B cell (primary cell): ENCODE results near the gene STAU1. TPM values are rescaled to one million over a fixed set of nuclear protein-coding genes. Genes with fewer than 3 reads are reported as not detected.
"Not testable (repeated sequence)": the region's sequence is repeated elsewhere in the genome, so short reads cannot be mapped to it uniquely, and the experiment has no call there.

Experiments
- ATAC-seq: fragments of 200-7000 bp; cut with Tn5 transposase; one replicate; pipeline ENCODE4 v1.10.0; 2021; ENCODE audit warnings: low read depth, mild to moderate bottlenecking, moderate number of reproducible peaks, moderate library complexity
- CTCF ChIA-PET: fragments of 350-600 bp; sonication (Branson Sonifier 250); formaldehyde crosslinking; loops from one replicate; lab custom pipeline; 2021; ENCODE audit warnings: antibody characterized with exemption, inconsistent platforms; lab: Charles Lee
- POLR2A ChIA-PET: fragments of 350-600 bp; sonication (Branson Sonifier 250); formaldehyde crosslinking; loops from one replicate; lab custom pipeline; 2021; ENCODE audit warnings: antibody characterized with exemption; lab: Charles Lee
- DNase-seq: peaks from one replicate; pipeline ENCODE4 v3.0.0; 2013
- H2AFZ ChIP-seq: 2 replicates; pipeline ENCODE4 v1.6.1; 2012; ENCODE audit warnings: mild to moderate bottlenecking, low read depth, low read length; ENCODE audit not compliant: insufficient read depth, poor library complexity, severe bottlenecking
- H3K27ac ChIP-seq, 2 donors: 1 replicate in 1 of 2; 2 replicates in 1 of 2; pipeline ENCODE4 v1.5.1; 2012 to 2013; ENCODE audit warnings: low read length in 2 of 2, mild to moderate bottlenecking in 2 of 2, moderate library complexity in 1 of 2
- H3K27me3 ChIP-seq, 4 experiments: fragments of 200-600 bp in 1 of 4; sonication (generic) in 1 of 4; replicated peaks in 1 of 4; 1 replicate in 2 of 4; 2 replicates in 2 of 4; pipeline versions ENCODE4 v1.6.1 to v1.7.0; 2013 to 2016; ENCODE audit warnings: low read length in 3 of 4, mild to moderate bottlenecking in 2 of 4, mixed read lengths in 1 of 4, moderate library complexity in 1 of 4; ENCODE audit not compliant: insufficient read depth in 4 of 4, control insufficient read depth in 3 of 4; ENCODE audit errors: control extremely low read depth in 1 of 4
- H3K36me3 ChIP-seq, 2 experiments: replicated peaks in 1 of 2; 1 replicate in 1 of 2; 2 replicates in 1 of 2; pipeline versions ENCODE4 v1.6.1 to v1.7.1; 2013; ENCODE audit warnings: low read length in 1 of 2; ENCODE audit not compliant: insufficient read depth in 2 of 2, control insufficient read depth in 1 of 2; ENCODE audit errors: control extremely low read depth in 1 of 2, extremely low read depth in 1 of 2
- H3K4me1 ChIP-seq, 2 donors: fragments of 200-600 bp in 1 of 2; sonication (generic) in 1 of 2; 1 replicate in 1 of 2; 2 replicates in 1 of 2; pipeline versions ENCODE4 v1.5.1 to v1.6.1; 2013 to 2017; ENCODE audit warnings: low read length in 2 of 2; ENCODE audit not compliant: control insufficient read depth in 2 of 2, insufficient read depth in 2 of 2
- H3K4me2 ChIP-seq: replicated peaks from 2 replicates; pipeline ENCODE3; 2012; ENCODE audit warnings: mild to moderate bottlenecking, low read depth, low read length; ENCODE audit not compliant: poor library complexity, severe bottlenecking
- H3K4me3 ChIP-seq, 5 experiments: fragments of 200-600 bp in 1 of 5; sonication (generic) in 1 of 5; 1 replicate in 3 of 5; 2 replicates in 2 of 5; pipeline versions ENCODE4 v1.5.1 to v1.7.0; 2011 to 2016; ENCODE audit warnings: low read length in 4 of 5, mild to moderate bottlenecking in 4 of 5, low read depth in 2 of 5, control low read depth in 1 of 5, moderate library complexity in 1 of 5; ENCODE audit not compliant: insufficient read depth in 1 of 5; ENCODE audit errors: control extremely low read depth in 1 of 5, extremely low read depth in 1 of 5
- H3K79me2 ChIP-seq: fragments of 200-600 bp; sonication (generic); one replicate; pipeline ENCODE4 v1.6.0; 2016; ENCODE audit warnings: low read length; ENCODE audit not compliant: control insufficient read depth, insufficient read depth
- H3K9ac ChIP-seq: fragments of 200-600 bp; sonication (generic); 2 replicates; pipeline ENCODE4 v1.6.1; 2017; ENCODE audit warnings: mild to moderate bottlenecking, low read length, moderate library complexity
- H3K9me3 ChIP-seq, 3 donors: one replicate each; pipeline versions ENCODE4 v1.6.1 to v1.7.1; 2013; ENCODE audit warnings: low read length in 2 of 3; ENCODE audit not compliant: control insufficient read depth in 2 of 3, insufficient read depth in 1 of 3; ENCODE audit errors: control extremely low read depth in 1 of 3
- H4K20me1 ChIP-seq: 2 replicates; pipeline ENCODE4 v1.6.0; 2012; ENCODE audit warnings: mild to moderate bottlenecking, low read length; ENCODE audit not compliant: insufficient read depth, control insufficient read depth, poor library complexity, severe bottlenecking
- H3K27ac Mint-ChIP-seq: one replicate; pipeline ENCODE4 v1.8.0; 2021; ENCODE audit warnings: mixed read lengths
- H3K27me3 Mint-ChIP-seq: one replicate; pipeline ENCODE4 v1.8.0; 2021; ENCODE audit warnings: mixed read lengths
- H3K4me1 Mint-ChIP-seq: one replicate; pipeline ENCODE4 v1.8.0; 2021; ENCODE audit warnings: mixed read lengths
- H3K4me3 Mint-ChIP-seq: one replicate; pipeline ENCODE4 v1.8.0; 2021; ENCODE audit warnings: mixed read lengths
- H3K9me3 Mint-ChIP-seq: one replicate; pipeline ENCODE4 v1.8.0; 2022; ENCODE audit warnings: mixed read lengths; ENCODE audit not compliant: insufficient read depth
- EZH2 ChIP-seq: IDR thresholded peaks from 2 replicates; pipeline ENCODE4 v1.6.1; 2012; ENCODE audit warnings: borderline replicate concordance, low read depth, mild to moderate bottlenecking, moderate library complexity, low read length; ENCODE audit not compliant: insufficient read depth, poor library complexity, severe bottlenecking
- WGBS: methylation state at CpG from one replicate; pipeline ENCODE4 v1.1.5; 2013; ENCODE audit warnings: missing lambda C conversion rate; ENCODE audit not compliant: insufficient coverage; 5-methylcytosine and 5-hydroxymethylcytosine counted together
- intact Hi-C: fragments of 100-400 bp; cut with micrococcal nuclease; formaldehyde crosslinking; loops from one replicate; pipeline ENCODE4 v1.10.0; 2022
- polyA plus RNA-seq: library from polyadenylated mRNA; depleted of rRNA; stranded (reverse); fragments of >200 nt; gene quantifications from 2 replicates; pipeline ENCODE4 v1.2.3, GENCODE V29; 2012
- total RNA-seq, 2 donors: library from RNA; stranded (reverse); fragments of 120-200 nt in 1 of 2; gene quantifications; 1 replicate in 1 of 2; 2 replicates in 1 of 2; pipeline versions ENCODE4 v1.2.3 to v1.2.4, GENCODE V29; 2013 to 2022
- TF ChIP-seq, protein P1 (sequence below): fragments of 200-600 bp; IDR thresholded peaks from one replicate; pipeline ENCODE4 v1.8.0; 2022; ENCODE audit warnings: antibody characterized with exemption, mild to moderate bottlenecking

The STAU1 gene
- total and polyA plus RNA-seq, 2 donors (not counting 1 experiment from before 2014, with no cell fraction given), result 15.4 to 42.9 TPM

DNA sequence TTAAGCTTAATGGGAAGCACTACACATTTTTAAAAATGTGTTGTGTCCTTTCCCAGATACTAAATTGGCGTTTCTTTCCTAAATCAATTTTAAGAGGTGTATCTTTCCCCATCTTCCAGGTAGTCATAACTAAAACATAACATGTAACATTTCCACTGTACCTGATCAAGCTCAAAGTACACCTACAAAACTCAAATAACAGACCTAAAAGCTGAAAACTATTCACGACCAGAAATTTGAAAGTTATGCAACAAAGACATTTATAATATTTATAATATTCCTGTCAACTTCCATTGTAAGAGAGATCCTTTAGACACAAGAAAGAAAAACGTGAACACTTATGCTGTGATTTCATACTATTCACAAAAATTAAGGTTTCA lies 3.5 kb downstream of the STAU1 start:
- peaks cover 19 to 31% of the 10 kb centered on the region in 2 donors for H3K4me1 ChIP-seq
- intact Hi-C loops, result loop anchor here (5.0 to 10.0 kb wide), 2 partner anchors 52 to 1330 kb away; partner anchors contain the start of gene PTPN1
- CTCF ChIA-PET, result interaction anchor here (1.2 to 5.6 kb wide), 2 partner anchors 8 to 32 kb away, joined by 3 to 22 read pairs; no protein-coding TSS in a partner anchor
- Mint-ChIP-seq H3K27me3 (no peaks in the 10 kb centered on the region), H3K4me1 (peaks cover 63% of the 10 kb centered on the region), H3K4me3 (no peak overlapping the region), H3K9me3 (no peaks in the 10 kb centered on the region), H3K27ac (no peak overlapping the region)
- H4K20me1 ChIP-seq, result peaks cover 67% of the 10 kb centered on the region
- H3K36me3 ChIP-seq, result peaks cover 0 to 3% of the 10 kb centered on the region in 2 experiments
- no peak overlapping the region for H3K4me3 ChIP-seq
- TF ChIP-seq, protein P1, sequence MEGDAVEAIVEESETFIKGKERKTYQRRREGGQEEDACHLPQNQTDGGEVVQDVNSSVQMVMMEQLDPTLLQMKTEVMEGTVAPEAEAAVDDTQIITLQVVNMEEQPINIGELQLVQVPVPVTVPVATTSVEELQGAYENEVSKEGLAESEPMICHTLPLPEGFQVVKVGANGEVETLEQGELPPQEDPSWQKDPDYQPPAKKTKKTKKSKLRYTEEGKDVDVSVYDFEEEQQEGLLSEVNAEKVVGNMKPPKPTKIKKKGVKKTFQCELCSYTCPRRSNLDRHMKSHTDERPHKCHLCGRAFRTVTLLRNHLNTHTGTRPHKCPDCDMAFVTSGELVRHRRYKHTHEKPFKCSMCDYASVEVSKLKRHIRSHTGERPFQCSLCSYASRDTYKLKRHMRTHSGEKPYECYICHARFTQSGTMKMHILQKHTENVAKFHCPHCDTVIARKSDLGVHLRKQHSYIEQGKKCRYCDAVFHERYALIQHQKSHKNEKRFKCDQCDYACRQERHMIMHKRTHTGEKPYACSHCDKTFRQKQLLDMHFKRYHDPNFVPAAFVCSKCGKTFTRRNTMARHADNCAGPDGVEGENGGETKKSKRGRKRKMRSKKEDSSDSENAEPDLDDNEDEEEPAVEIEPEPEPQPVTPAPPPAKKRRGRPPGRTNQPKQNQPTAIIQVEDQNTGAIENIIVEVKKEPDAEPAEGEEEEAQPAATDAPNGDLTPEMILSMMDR, result no peak
- no peak for TF ChIP-seq EZH2
- H3K9me3 ChIP-seq, result no peaks in the 10 kb centered on the region
- H3K27me3 ChIP-seq, result no peaks in the 10 kb centered on the region
- no CpG with 5 or more reads among the region's 3 CpGs for WGBS
- ATAC-seq (no peak), DNase-seq (no peak)
- no peak overlapping the region for H3K4me2 ChIP-seq
- H3K9ac ChIP-seq, result no peak overlapping the region
- no peak overlapping the region for H2AFZ ChIP-seq
- peaks cover 78% of the 10 kb centered on the region for H3K79me2 ChIP-seq
- H3K27ac ChIP-seq, result no peak overlapping the region
- POLR2A ChIA-PET, result interaction anchor here (0.6 kb wide), 1 partner anchor 1874 kb away, joined by 7 read pairs; no protein-coding TSS in a partner anchor

- not testable (repeated sequence) for H2AFZ ChIP-seq, H3K4me3 ChIP-seq, H3K27me3 ChIP-seq, H3K9me3 Mint-ChIP-seq, H3K9ac ChIP-seq, H3K9me3 ChIP-seq, H3K4me2 ChIP-seq, H3K27ac ChIP-seq, H3K36me3 ChIP-seq, ATAC-seq, DNase-seq, H3K4me3 Mint-ChIP-seq, H3K27me3 Mint-ChIP-seq, H3K27ac Mint-ChIP-seq
- 95% methylated on average over 2 of the region's 5 CpGs for WGBS
- peaks cover 84% of the 10 kb centered on the region for H3K79me2 ChIP-seq
- intact Hi-C loops, result loop anchor here (10.0 kb wide), 1 partner anchor 1331 kb away; the partner anchor contains the start of gene PTPN1
- peaks cover 24 to 35% of the 10 kb centered on the region in 2 donors for H3K4me1 ChIP-seq
- POLR2A ChIA-PET, result interaction anchor here (0.6 kb wide), 1 partner anchor 1874 kb away, joined by 7 read pairs; no protein-coding TSS in a partner anchor
- CTCF ChIA-PET, result interaction anchor here (5.6 kb wide), 1 partner anchor 32 kb away, joined by 22 read pairs; no protein-coding TSS in a partner anchor
- H4K20me1 ChIP-seq, result peaks cover 71% of the 10 kb centered on the region
- peaks cover 69% of the 10 kb centered on the region for H3K4me1 Mint-ChIP-seq
These were observed 4.0 kb downstream of the STAU1 start for GRCh38 chr20:49184084-49184501.
